Kidney (tissue), 14 donors: ENCODE results near the gene ARHGEF6. TPM values are rescaled to one million over a fixed set of nuclear protein-coding genes. Genes with fewer than 3 reads are reported as not detected.

Source experiments
- DNase-seq, 5 donors: peaks; one replicate each; pipeline ENCODE4 v3.0.0-alpha.2; 2013 to 2020
- FAIRE-seq: peaks from 2 replicates; lab custom pipeline; 2012; peaks lifted over from hg19 to GRCh38; lab: Jason Lieb, UNC
- H3K27ac ChIP-seq, 2 donors: one replicate each; pipeline ENCODE4 v1.7.0; 2013; ENCODE audit warnings: low read depth in 2 of 2, low read length in 2 of 2, inconsistent platforms in 1 of 2
- H3K27me3 ChIP-seq: one replicate; pipeline ENCODE4 v1.7.1; 2013; ENCODE audit warnings: low read length, inconsistent platforms; ENCODE audit not compliant: control insufficient read depth, insufficient read depth
- H3K36me3 ChIP-seq, 3 donors: one replicate each; pipeline versions ENCODE4 v1.7.0 to v1.7.1; 2013; ENCODE audit warnings: low read length in 3 of 3, control low read depth in 1 of 3, inconsistent platforms in 1 of 3; ENCODE audit not compliant: insufficient read depth in 3 of 3, control insufficient read depth in 2 of 3
- H3K4me1 ChIP-seq, 3 donors: one replicate each; pipeline versions ENCODE4 v1.7.0 to v1.7.1; 2013; ENCODE audit warnings: low read length in 3 of 3, inconsistent platforms in 1 of 3, low read depth in 1 of 3; ENCODE audit not compliant: control insufficient read depth in 2 of 3, insufficient read depth in 2 of 3
- H3K4me3 ChIP-seq, 3 donors: one replicate each; pipeline versions ENCODE4 v1.7.0 to v1.8.1; 2013; ENCODE audit warnings: low read length in 3 of 3, control low read depth in 1 of 3, inconsistent platforms in 1 of 3
- H3K9ac ChIP-seq, 3 donors: one replicate each; pipeline versions ENCODE4 v1.7.0 to v1.7.1; 2013; ENCODE audit warnings: low read length in 3 of 3, control low read depth in 1 of 3, inconsistent platforms in 1 of 3
- H3K9me3 ChIP-seq, 3 donors: one replicate each; pipeline versions ENCODE4 v1.7.0 to v1.7.1; 2013; ENCODE audit warnings: low read length in 3 of 3, control low read depth in 1 of 3, inconsistent platforms in 1 of 3; ENCODE audit not compliant: control insufficient read depth in 2 of 3, insufficient read depth in 1 of 3
- CTCF ChIP-seq: IDR thresholded peaks from 3 replicates; pipeline ENCODE4 v1.5.1; 2012; ENCODE audit warnings: mild to moderate bottlenecking, moderate library complexity, borderline replicate concordance; ENCODE audit not compliant: insufficient read depth; ENCODE audit errors: extremely low read depth
- intact Hi-C: fragments of 100-400 bp; cut with DNase I; formaldehyde crosslinking; loops from one replicate; pipeline ENCODE4 v1.11.1; 2022
- polyA plus RNA-seq: library from polyadenylated mRNA; stranded (reverse); fragments of 350-450 nt; fragmentation: Illumina TruSeq; extraction: RNeasy Lipid Tissue Mini Kit (QIAGEN cat#74804); gene quantifications from one replicate; pipeline ENCODE4 v1.2.3, GENCODE V29; 2014; ENCODE audit warnings: low read depth, low replicate concordance; ENCODE audit not compliant: insufficient read depth
- total RNA-seq: library from RNA; stranded (reverse); fragmentation: NEBNext Ultra II Directional; extraction: Animal tissue kit (Norgen Biotek cat#: 25700); gene quantifications from one replicate; pipeline ENCODE4 v1.2.1, GENCODE V29; 2021
- donor health status: control.
- donor health status: control.
- donor health status: control.
- donor health status: control.
- donor health status: control.
- donor health status: DM: yes; HTN: yes; CAD: no.
- donor health status: Normal renal cell carcinoma (clear cell type).

The ARHGEF6 gene
- total and polyA plus RNA-seq, 2 donors from 2014 or later: 4.1 to 15.8 TPM

- H3K9ac ChIP-seq: no peak overlapping the region
- H3K27ac ChIP-seq: no peak overlapping the region
- no peaks in the 10 kb centered on the region for H3K4me1 ChIP-seq
- no peaks in the 10 kb centered on the region for H3K27me3 ChIP-seq
- DNase-seq (no peak), FAIRE-seq (no peak)
- no peaks in the 10 kb centered on the region for H3K9me3 ChIP-seq
- no peaks in the 10 kb centered on the region for H3K36me3 ChIP-seq
- TF ChIP-seq CTCF: no peak
- intact Hi-C loops: no loop called here
- no peak overlapping the region for H3K4me3 ChIP-seq
Measured at GRCh38 chrX:136731207-136731782, 49.4 kb downstream of the ARHGEF6 start.

GRCh38 chrX:136728393-136728792 is 52.3 kb downstream of the ARHGEF6 start:
- intact Hi-C loops: no loop called here

GRCh38 chrX:136725441-136726104 is 55.2 kb downstream of the ARHGEF6 start:
- no peak for TF ChIP-seq CTCF
- intact Hi-C loops: no loop called here
- Histone ChIP-seq H3K4me3 (no peak overlapping the region), H3K9ac (no peak overlapping the region), H3K27me3 (no peaks in the 10 kb centered on the region), H3K27ac (no peak overlapping the region), H3K4me1 (no peaks in the 10 kb centered on the region), H3K36me3 (no peaks in the 10 kb centered on the region), H3K9me3 (no peaks in the 10 kb centered on the region)
- FAIRE-seq (no peak), DNase-seq (no peak)

More at GRCh38 chrX:136728393-136728792, 52.3 kb downstream of the ARHGEF6 start:
- FAIRE-seq: no peak
- Histone ChIP-seq H3K27ac (no peak overlapping the region), H3K9ac (no peak overlapping the region), H3K4me3 (no peak overlapping the region), H3K27me3 (no peaks in the 10 kb centered on the region), H3K36me3 (no peaks in the 10 kb centered on the region), H3K4me1 (no peaks in the 10 kb centered on the region), H3K9me3 (no peaks in the 10 kb centered on the region)
- DNase-seq: no peak
- TF ChIP-seq CTCF: no peak
